AG08396 (cell line): ENCODE results near the gene GFRA1.

ENCODE experiments used
- DNase-seq: peaks from one replicate; pipeline ENCODE4 v3.0.0; 2012; ENCODE audit warnings: low spot score, mixed read lengths

GFRA1 gene

DNA sequence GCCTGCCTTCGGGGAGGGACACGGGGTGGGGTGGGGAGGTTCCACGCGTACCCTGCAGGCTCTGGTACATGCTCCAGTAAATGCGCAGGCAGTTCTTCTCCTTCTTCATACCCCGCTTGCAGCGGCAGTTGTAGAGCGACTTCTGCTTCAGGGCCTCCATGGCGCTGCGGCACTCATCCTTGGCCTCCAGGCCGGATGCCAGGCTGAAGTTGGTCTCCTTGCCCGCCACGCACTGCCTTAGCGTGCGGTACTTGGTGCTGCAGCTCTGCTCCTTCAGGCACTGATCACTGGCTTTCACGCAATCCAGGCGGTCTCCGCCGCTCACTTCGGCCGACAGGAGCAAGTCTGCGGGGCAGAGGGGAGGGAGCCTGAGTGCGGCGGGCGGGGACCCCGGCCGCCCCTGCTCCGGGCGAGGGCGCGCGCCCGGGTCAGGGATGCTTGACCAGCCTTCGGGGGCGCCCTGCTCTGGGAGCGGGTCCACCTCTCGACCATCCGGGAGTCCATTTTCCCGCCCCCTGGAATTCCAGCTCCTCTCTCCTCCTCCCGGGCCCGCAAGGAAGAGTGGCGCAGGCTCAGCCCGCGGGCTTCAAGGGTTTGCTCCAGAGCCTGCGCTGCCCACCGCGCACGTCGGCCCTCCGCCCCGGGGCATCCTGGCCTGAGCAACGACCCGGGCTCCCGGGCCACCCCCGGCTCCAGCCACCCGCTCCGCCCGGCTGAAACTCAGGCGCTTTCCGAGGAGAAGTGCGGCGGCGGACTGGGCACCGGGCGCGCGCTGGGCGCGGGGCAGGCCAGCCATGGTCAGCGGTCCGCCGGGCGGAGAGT is 2.0 kb downstream of the GFRA1 start:
- DNase-seq, result peak; percentile 22

DNA sequence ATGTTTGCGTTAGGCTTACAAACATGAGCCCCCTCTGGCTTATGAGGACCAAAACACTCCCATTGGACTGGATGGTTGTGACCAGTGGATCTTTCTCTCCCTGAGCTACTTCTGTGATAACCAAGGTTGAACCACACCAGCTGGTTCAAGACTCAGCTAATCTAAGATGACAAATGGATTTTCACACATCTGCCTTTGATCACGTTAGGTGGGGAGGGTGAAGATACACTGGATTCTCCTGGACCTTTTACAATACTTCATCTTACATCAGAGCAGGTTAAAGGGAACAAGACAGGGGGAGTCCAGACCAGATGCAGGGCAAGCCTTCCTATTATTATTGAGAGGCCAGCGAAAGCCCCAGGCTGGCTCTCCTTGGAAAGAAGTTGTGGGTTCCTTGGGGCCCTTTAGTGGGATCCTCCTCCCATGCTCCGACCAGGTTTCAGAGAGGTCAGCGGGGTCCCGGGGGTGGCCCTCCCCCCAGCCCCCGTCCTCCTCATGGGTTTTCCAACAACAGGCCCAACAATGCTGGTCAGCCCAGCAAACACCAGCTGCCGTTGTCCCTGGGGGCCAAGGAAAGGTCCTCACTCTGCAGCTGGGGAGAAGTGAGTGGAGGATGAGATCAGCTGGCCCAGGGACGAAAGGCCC is 2.8 kb downstream of the GFRA1 start:
- DNase-seq, result no peak

DNA sequence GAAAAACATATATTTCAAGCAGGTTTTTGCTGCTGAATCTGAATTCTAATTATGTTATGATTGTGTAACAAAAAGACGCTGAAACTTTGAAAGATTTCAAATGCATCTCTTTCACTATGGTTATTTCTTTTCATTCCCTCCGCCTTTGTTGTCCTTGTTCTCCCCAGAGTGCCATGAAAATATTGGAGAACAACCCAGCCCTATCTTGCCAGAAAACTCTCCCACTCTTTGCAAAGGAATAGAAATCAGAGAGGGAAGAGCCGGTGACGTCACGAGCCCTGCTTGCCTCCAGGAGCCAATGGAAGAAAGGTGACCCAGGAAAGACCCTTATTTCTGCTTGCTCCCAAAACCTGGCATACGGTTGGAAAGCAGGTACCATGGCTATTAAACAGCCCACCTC is 3.4 kb downstream of the GFRA1 start:
- no peak for DNase-seq

- no peak for DNase-seq
These were observed 4.0 kb downstream of the GFRA1 start for GRCh38 chr10:116268976-116269375.

DNA sequence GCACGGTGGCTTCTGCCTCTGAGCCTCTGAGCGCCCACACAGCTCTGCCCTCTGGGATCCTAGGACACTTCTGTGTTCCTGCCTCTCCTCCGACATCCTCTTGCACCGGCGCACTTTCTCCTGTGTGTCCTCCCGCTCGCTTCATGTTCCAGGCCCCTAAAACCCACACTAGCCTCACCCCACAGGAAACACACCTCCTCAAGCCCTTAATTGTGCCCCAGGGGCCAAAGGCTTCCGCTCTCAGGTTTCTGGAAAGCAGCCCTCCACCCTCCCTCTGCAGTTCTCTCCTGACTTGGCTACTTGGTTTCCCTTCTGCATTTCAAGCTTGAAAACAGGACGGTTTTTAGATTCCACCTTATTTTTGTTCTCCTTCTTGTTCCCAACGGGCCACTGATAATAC is 7.3 kb downstream of the GFRA1 start:
- no peak for DNase-seq

DNA sequence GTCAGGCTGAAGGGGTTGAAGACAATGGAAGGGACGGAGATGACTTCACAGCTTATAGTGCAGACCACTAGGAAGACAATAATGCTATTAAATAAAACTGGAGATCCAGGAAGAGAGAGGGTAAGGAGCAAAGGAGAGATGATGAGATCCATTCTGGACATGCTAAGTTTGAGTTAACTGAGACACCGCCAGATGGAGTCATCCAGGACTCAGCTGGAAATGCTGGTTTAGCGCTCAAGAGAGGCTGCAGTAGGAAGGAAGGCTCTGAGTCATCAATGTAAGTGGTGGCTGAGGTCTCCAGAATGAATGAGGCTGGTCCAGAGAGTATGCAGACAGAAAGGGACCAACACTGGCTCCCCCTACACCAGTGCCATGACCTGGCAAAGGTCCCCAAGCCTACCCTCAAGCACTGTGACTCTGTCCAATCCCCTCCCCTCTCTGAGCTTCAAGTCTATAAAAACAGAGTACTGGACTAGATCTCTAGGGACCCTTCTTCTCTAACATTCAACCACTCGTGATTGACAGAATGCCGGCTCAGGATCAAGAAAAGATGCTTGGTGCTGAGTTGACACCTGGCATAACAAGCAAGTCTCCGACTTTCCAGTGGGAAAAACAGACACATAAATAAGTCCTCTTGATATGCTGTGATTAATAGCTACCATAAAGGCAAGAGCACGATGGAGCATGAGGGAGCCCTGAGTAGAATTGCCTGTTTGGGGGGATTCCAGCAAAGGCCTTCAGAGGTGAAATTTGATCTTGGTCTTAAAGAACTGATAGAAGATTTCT is 8.9 kb downstream of the GFRA1 start:
- DNase-seq, result peak; percentile 8

DNA sequence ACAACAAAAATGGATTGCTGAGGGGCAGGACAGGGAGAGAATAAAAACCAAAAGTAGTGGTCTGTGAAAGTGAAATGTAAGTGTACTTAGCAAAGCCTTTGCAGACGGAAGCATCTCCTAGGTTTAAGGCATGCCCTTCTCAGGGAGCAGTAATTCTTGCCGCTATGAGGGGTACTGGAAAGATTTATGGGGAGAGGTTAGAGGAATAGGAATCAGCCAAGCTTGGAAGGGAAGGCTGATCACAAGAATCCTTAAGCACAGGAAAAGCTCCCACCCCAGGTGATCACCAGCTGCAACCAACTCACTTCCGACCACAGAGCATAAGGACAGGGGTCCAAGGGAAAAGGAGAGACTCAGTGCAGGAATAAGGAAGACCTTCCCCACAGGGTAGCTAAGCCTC is 10.3 kb downstream of the GFRA1 start:
- no peak for DNase-seq

- DNase-seq, result no peak
These were observed 12.4 kb downstream of the GFRA1 start for GRCh38 chr10:116260599-116260998.

DNA sequence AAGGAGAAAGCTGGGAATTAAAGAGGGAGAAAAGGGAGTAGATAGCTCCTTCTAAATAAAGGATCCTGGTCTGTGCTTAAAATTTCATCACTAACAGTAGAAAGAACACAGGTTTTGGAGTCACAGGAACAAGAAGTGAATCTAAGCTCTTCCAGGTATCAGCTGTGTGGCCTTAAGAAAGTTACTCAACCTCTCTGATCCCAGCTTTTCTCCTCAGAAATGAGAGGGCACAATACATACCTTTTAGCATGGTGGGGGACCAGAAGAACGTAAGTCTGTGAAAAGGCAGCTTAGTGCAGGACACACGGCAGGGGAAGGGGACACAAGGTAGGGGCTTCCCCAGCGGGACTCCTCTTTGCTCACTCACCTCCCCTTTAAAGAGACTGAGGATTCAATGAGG is 13.4 kb downstream of the GFRA1 start:
- DNase-seq, result no peak

- DNase-seq, result no peak
These were observed 15.2 kb downstream of the GFRA1 start for GRCh38 chr10:116257785-116258184.

GRCh38 chr10:116256752-116257259 is 16.2 kb downstream of the GFRA1 start:
- no peak for DNase-seq

DNA sequence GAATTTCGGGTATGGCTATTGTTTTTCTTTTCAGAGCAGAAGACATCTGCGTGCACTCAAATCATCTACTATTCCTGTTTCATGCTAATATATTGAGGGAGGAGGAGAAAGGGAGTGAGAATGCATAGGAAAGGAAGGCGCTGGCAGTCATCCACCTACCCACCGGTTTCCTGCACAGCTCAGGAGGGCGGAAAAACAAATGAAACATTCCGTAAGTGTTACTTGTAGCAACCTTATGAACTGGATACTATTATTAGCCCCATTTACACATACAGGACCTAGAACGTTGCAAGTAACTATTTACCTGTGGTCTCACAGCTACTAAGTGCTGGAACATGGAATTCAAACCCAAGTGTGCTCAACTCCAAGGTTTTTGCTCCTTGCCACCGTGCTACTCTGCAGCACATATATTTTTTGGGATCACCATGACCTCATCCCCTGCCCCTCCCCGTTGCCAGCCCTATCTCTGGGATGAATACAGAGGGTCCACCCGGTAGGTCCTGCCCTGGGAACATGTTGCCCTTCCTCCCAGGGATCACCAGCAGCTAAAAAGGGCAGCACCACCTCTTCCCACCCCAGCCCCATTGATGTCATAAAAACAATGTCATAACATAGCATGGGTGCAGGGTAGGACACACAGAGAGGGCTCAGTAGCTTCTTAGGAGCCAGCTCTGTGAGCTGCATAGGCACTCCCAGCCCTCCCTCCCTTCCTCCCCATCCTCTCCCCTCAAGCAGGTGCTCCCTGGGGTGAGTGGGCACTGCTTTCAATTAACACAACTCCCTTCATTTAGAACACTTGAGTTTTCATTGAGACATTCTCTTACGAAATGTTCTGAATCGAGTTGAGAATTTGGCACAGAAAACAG is 16.9 kb downstream of the GFRA1 start:
- DNase-seq, result no peak

- no peak for DNase-seq
These were observed 18.4 kb downstream of the GFRA1 start for GRCh38 chr10:116254422-116255155.

GRCh38 chr10:116253716-116254115 is 19.3 kb downstream of the GFRA1 start:
- DNase-seq, result no peak

DNA sequence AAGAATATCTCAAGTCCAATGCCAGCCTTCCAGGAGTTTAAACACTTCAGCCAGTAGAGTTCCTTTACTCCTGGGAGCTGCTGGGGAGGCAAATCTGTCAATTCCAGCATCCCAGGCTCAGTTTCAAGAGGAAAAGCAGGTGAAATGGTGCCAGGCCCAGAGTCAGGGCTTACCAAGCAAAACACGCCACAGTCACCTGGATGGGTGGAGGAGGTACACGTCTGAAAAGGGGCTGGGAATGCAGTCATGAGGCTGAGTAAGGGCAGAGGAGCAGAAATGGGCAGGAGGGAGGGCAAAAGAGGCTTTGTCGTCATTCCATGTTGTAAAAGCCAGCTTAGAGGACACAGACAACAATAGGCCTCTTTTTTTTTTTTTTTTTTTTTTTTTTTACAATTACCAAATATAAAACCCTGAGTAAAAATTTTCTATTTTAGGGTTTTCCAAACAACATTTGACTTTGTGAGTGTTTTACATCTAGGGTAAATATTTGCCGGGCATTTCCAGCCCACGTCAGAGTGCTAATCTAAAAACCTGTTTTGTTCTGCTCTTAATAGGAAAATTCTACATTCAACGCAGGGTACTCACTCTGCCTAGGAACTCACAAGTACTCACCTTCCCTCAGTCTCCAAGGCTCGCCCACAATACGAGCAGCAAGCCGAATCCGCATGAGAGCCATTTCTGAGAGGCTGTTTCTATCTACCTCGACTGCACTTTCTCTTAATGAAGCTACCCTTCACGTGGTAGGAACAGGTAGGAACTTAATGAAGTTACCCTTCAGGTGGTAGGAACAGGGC is 21.2 kb downstream of the GFRA1 start:
- no peak for DNase-seq

- DNase-seq, result no peak
These were observed 25.3 kb downstream of the GFRA1 start for GRCh38 chr10:116247691-116248090.

- no peak for DNase-seq
These were observed 26.7 kb downstream of the GFRA1 start for GRCh38 chr10:116246263-116246662.

DNA sequence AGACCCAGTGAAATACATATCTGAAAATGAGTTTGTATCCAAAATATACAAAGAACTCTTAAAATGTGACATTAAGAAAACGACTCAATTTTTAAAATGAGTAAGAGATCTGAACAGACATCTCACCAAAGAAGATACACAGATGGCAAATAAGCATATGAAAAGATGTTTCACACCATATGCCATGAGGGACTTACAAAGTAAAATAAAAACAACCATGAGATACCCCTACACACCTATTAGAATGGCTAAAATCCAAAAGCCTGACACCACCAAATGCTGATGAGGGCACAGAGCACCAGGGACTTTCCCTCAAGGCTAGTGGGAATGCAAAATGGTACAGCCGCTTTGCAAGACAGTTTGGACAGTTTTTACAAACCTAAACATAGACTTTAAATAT is 27.9 kb downstream of the GFRA1 start:
- no peak for DNase-seq

DNA sequence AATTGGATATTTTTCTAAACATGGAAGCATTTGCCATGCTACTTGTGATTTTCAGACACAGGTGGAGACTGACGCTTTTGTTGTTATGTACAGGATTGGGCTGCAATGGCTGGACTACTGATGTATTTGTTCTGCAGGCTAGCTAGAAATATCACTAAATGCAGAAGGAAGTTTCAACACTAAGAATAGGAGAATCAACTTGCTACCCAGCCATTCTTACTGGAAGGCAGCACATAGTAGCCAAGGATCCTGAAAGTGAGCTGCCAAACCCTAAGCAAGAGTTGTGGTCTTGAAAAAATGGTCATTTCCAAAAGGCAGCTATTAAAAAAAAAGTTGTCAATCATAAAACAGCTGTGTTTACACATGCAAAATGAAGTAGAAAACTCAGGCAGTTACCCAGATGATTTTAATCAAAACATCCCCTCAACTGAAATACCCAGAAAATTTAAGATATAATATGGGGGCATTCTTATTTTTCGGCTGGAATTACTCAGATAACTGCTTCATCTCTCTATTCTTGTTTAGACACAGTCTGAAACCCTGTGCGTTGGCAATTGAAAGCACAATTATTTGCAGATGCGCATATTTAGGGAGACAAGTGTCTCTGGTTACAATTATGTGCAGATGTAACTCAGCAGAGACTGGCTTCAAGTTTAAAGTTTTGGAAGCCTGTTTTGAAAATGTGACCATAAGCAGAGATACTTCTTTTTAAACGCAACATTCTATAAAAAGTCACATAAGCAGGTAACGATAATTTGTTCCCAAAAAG is 31.2 kb downstream of the GFRA1 start:
- no peak for DNase-seq
